ENCODE data around the gene RARRES2.
A peak's percentile ranks its signal among the peaks of the same experiment; 100 is the strongest.

RARRES2 gene

GRCh38 chr7:150375662-150376521, 34.5 kb upstream of the RARRES2 start:
- no peak for DNase-seq

- no peak for DNase-seq
These were observed 33.0 kb upstream of the RARRES2 start for GRCh38 chr7:150374472-150374871.

- no peak for DNase-seq
These were observed 32.6 kb upstream of the RARRES2 start for GRCh38 chr7:150374026-150374425.

GRCh38 chr7:150373049-150373801, 31.8 kb upstream of the RARRES2 start:
- DNase-seq = no peak

- DNase-seq = no peak
These were observed 31.0 kb upstream of the RARRES2 start for GRCh38 chr7:150372271-150373048.

GRCh38 chr7:150371996-150372270, 30.5 kb upstream of the RARRES2 start:
- DNase-seq = no peak

GRCh38 chr7:150371131-150371995, 29.9 kb upstream of the RARRES2 start:
- no peak for DNase-seq

GRCh38 chr7:150370612-150371071, 29.2 kb upstream of the RARRES2 start:
- peak; percentile 48 for DNase-seq

- no peak for DNase-seq
These were observed 28.5 kb upstream of the RARRES2 start for GRCh38 chr7:150369748-150370501.

- DNase-seq = peak; percentile 64
These were observed 27.7 kb upstream of the RARRES2 start for GRCh38 chr7:150368884-150369747.

- DNase-seq = peak; percentile 46
These were observed 26.9 kb upstream of the RARRES2 start, which contains the start of gene REPIN1 for GRCh38 chr7:150368096-150368883. TSS of gene REPIN1 (plus strand) at chr7:150368822. CDS start at chr7:150369712, 890 bp downstream.

- no peak for DNase-seq
These were observed 26.3 kb upstream of the RARRES2 start for GRCh38 chr7:150367677-150368095.

- no peak for DNase-seq
These were observed 24.4 kb upstream of the RARRES2 start for GRCh38 chr7:150365673-150366398.

- no peak for DNase-seq
These were observed 23.8 kb upstream of the RARRES2 start for GRCh38 chr7:150365194-150365593.

- DNase-seq = no peak
These were observed 22.4 kb upstream of the RARRES2 start for GRCh38 chr7:150363872-150364271.

- no peak for DNase-seq
These were observed 21.9 kb upstream of the RARRES2 start for GRCh38 chr7:150363370-150363769.

- no peak for DNase-seq
These were observed 20.6 kb upstream of the RARRES2 start for GRCh38 chr7:150361807-150362621.

GRCh38 chr7:150361402-150361801, 20.0 kb upstream of the RARRES2 start:
- DNase-seq = no peak

All from kidney glomerular epithelial cell (primary cell).